H7 (cell line): ENCODE data around the gene LAMA2. TPM values are rescaled to one million over a fixed set of nuclear protein-coding genes. Genes with fewer than 3 reads are reported as not detected.

Experiments
- DNase-seq: peaks from one replicate; pipeline ENCODE4 v3.0.0; 2012
- H3K27me3 ChIP-seq: 2 replicates; pipeline ENCODE4 v1.6.0; 2011; ENCODE audit warnings: mild to moderate bottlenecking, low read length; ENCODE audit not compliant: control insufficient read depth, insufficient read depth
- H3K36me3 ChIP-seq: replicated peaks from 2 replicates; pipeline ENCODE4 v1.5.1; 2011; ENCODE audit warnings: low read length; ENCODE audit not compliant: control insufficient read depth, insufficient read depth
- H3K4me3 ChIP-seq: 2 replicates; pipeline ENCODE4 v1.5.1; 2011; ENCODE audit warnings: low read depth, mild to moderate bottlenecking, control low read depth, low read length, moderate library complexity; ENCODE audit not compliant: insufficient read depth
- total RNA-seq: library from RNA; depleted of rRNA; stranded (reverse); fragments of >200 nt; shearing (Covaris generic); gene quantifications from 2 replicates; pipeline ENCODE4 v1.2.3, GENCODE V29; 2014

Gene LAMA2
- total RNA-seq, 1 experiment from 2014 or later, result 2.2 TPM

- H3K27me3 ChIP-seq, result no peaks in the 10 kb centered on the region
- DNase-seq, result no peak
- H3K36me3 ChIP-seq, result no peaks in the 10 kb centered on the region
- H3K4me3 ChIP-seq, result no peak overlapping the region
Observed at GRCh38 chr6:129253242-129253641, 370.3 kb downstream of the LAMA2 start.

DNA sequence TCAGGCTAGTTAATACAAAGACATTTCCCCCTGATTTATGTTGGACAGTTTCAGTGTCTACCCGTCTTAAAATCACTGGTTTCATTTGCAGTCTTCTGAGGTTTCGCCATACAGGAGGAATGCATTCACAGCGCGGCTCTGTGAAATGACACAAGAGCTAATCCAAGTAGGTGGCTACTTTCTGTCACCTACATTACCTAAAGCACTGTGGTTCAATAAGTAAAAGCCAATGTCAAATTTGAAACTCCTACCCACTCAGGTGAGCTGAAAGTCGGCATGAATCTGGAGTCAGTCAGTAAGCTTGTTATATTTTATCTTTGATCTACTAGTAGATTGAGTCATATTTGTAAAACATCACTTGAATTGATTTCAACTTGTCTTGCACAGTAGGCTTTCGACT lies 370.8 kb downstream of the LAMA2 start:
- no peak overlapping the region for H3K4me3 ChIP-seq
- no peaks in the 10 kb centered on the region for H3K27me3 ChIP-seq
- H3K36me3 ChIP-seq, result no peaks in the 10 kb centered on the region
- DNase-seq, result no peak

DNA sequence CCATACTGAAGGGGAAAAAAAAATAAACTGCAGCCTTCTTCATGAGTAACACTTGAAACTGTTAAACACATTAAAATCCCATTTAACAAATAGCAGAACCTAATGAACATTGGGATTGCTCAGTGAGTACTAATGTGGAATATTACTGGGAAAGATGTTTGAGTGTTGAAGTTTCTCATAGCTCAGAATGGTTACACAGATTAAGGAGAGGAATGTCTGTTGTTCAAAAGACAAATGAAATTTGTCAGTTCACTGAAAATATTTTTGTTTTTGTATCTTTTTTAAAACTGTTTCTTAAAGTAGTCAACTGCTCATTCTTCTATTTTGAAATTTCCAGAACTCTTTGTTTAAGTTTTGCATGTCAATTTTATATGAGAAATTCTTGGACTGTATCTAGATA lies 374.3 kb downstream of the LAMA2 start:
- H3K36me3 ChIP-seq, result no peaks in the 10 kb centered on the region

GRCh38 chr6:129262661-129263060 lies 379.7 kb downstream of the LAMA2 start:
- no peak for DNase-seq
- Histone ChIP-seq H3K4me3 (no peak overlapping the region), H3K36me3 (no peaks in the 10 kb centered on the region), H3K27me3 (no peaks in the 10 kb centered on the region)

More for the DNA sequence above, 374.3 kb downstream of the LAMA2 start:
- no peaks in the 10 kb centered on the region for H3K27me3 ChIP-seq
- H3K4me3 ChIP-seq, result no peak overlapping the region
- DNase-seq, result no peak

GRCh38 chr6:129263176-129263575 lies 380.2 kb downstream of the LAMA2 start:
- H3K4me3 ChIP-seq, result no peak overlapping the region
- no peaks in the 10 kb centered on the region for H3K27me3 ChIP-seq
- no peaks in the 10 kb centered on the region for H3K36me3 ChIP-seq
- DNase-seq, result no peak

DNA sequence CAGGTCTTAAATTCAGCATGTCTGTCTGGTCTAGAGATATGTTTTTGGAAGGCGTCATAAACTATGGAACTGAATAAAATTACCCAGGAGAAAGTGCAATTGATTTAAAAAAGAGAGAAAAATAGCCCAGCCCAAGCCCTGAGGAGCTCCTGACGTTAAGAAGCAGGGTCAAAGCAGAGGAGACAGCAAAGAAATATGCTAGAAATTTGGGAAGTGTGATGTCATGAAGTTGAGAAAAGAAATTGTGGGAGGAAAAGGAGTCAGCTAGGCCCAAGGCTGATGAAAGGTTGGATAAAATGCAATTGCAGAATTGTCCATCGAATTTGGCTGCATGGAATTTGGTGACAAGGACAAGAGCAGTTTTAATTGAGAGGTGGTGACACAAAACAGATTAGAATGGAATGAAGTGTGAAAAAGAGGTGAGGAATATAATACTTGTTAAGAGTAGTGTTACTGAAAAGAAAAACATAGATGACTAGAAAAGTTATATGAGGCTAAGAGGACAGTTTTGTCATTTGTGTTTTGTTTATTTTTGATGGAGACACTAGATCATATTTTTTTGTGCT lies 381.6 kb downstream of the LAMA2 start:
- H3K27me3 ChIP-seq, result no peaks in the 10 kb centered on the region
- no peaks in the 10 kb centered on the region for H3K36me3 ChIP-seq
- no peak for DNase-seq
- H3K4me3 ChIP-seq, result no peak overlapping the region

- DNase-seq, result no peak
- no peaks in the 10 kb centered on the region for H3K36me3 ChIP-seq
- H3K4me3 ChIP-seq, result no peak overlapping the region
- no peaks in the 10 kb centered on the region for H3K27me3 ChIP-seq
Observed at GRCh38 chr6:129267028-129267427, 384.1 kb downstream of the LAMA2 start.

GRCh38 chr6:129269076-129269475 lies 386.1 kb downstream of the LAMA2 start:
- H3K27me3 ChIP-seq, result no peaks in the 10 kb centered on the region
- H3K4me3 ChIP-seq, result no peak overlapping the region
- no peaks in the 10 kb centered on the region for H3K36me3 ChIP-seq
- no peak for DNase-seq

GRCh38 chr6:129269891-129270290 lies 387.0 kb downstream of the LAMA2 start:
- no peak overlapping the region for H3K4me3 ChIP-seq
- H3K36me3 ChIP-seq, result no peaks in the 10 kb centered on the region
- no peaks in the 10 kb centered on the region for H3K27me3 ChIP-seq
- DNase-seq, result no peak

GRCh38 chr6:129270450-129270849 lies 387.5 kb downstream of the LAMA2 start:
- H3K36me3 ChIP-seq, result no peaks in the 10 kb centered on the region
- DNase-seq, result no peak
- H3K27me3 ChIP-seq, result no peaks in the 10 kb centered on the region
- H3K4me3 ChIP-seq, result no peak overlapping the region

DNA sequence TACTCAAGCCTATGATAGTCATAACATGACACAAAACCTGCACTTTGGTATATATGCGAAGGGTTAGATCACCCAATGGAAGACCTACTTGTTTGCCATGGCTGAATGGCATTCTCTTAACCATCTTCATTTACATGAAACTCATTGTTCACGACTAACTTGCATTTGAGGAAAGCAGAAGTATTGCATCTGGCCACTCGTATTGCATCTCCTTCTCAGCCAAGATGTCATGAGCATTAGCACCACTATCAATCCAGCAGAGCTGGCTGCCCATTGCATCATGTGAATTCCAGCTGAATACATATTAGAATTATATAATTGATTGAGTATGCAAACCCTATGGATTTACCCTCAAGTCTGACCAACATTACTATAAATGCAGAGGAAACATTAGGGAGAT lies 390.2 kb downstream of the LAMA2 start:
- Histone ChIP-seq H3K27me3 (no peaks in the 10 kb centered on the region), H3K4me3 (no peak overlapping the region), H3K36me3 (no peaks in the 10 kb centered on the region)
- DNase-seq, result no peak

DNA sequence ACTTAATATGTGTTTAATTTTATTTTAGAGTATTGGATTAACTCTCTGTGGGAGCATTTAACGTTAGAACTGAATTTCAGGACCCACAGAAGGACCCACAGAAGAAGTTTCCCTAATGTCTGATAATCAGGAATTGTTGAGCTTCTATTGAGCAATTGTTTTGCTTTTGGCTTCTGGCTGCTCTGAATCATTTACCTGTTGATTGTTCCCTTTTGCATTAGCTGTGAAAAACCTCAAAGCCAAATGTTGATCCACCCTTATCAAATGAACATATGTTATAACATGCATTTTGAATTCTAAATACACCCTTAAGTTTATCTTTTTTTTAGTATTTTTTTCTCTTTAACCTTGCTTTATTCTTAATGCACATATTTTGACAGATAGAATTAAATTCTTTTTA lies 393.5 kb downstream of the LAMA2 start:
- no peaks in the 10 kb centered on the region for H3K27me3 ChIP-seq

GRCh38 chr6:129276986-129277385 lies 394.0 kb downstream of the LAMA2 start:
- Histone ChIP-seq H3K27me3 (no peaks in the 10 kb centered on the region), H3K36me3 (no peaks in the 10 kb centered on the region), H3K4me3 (no peak overlapping the region)
- DNase-seq, result no peak

More for the DNA sequence above, 393.5 kb downstream of the LAMA2 start:
- no peak for DNase-seq
- no peaks in the 10 kb centered on the region for H3K36me3 ChIP-seq
- H3K4me3 ChIP-seq, result no peak overlapping the region

DNA sequence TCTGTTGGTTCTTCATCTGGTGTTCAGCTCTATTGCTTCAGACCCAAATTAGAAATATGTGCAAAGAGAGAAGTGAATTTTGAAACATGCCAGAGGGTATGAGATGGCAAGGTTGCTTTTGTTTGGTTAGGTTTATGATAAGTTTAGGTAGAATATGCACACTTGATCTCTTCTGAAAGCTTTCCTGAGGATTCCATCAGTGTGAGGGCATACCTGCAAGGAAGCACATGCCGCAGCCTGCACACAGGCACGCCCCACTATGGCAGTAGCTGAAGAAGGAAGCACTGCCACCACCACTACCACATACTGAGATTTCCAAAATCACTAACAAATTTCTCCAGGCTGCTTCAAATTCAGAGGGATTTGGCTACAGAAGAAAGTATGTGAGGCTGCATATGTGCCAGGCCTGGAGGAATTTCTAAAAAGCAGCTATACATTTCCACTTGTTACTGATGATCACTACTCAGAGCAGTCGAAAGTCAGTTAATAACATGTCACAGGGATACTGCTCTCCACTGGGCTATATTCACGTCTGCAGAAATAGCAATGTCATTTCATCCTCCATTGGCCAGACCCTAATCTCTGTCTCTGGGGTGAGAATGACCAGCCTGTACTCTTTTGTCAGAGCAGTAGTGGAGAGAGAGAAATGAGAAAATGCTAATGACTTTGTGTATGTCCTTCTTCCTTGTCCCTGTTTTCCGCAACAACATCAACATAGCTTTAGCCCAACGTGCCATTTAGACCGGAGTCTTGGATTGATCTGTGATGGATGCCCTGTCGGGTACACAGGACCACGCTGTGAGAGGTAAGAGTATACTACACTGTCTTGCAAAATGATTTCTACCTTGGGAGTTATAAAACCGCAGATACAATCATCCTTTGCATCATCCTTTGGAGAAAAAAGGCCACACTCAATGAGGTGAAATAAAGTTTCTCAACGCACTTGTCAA lies 396.7 kb downstream of the LAMA2 start:
- no peaks in the 10 kb centered on the region for H3K36me3 ChIP-seq
- H3K27me3 ChIP-seq, result no peaks in the 10 kb centered on the region
- no peak for DNase-seq
- no peak overlapping the region for H3K4me3 ChIP-seq

- Histone ChIP-seq H3K36me3 (no peaks in the 10 kb centered on the region), H3K27me3 (no peaks in the 10 kb centered on the region), H3K4me3 (no peak overlapping the region)
- no peak for DNase-seq
Observed at GRCh38 chr6:129280293-129280644, 397.3 kb downstream of the LAMA2 start.
